HG02642 (cell line): ENCODE data around the gene TEKT3.

Source experiments
- ATAC-seq: cut with Tn5 transposase; IDR thresholded peaks from one replicate; pipeline ENCODE4 v1.9.1; 2021; ENCODE audit warnings: mild to moderate bottlenecking; ENCODE audit not compliant: unreplicated experiment, poor library complexity

Gene TEKT3

DNA sequence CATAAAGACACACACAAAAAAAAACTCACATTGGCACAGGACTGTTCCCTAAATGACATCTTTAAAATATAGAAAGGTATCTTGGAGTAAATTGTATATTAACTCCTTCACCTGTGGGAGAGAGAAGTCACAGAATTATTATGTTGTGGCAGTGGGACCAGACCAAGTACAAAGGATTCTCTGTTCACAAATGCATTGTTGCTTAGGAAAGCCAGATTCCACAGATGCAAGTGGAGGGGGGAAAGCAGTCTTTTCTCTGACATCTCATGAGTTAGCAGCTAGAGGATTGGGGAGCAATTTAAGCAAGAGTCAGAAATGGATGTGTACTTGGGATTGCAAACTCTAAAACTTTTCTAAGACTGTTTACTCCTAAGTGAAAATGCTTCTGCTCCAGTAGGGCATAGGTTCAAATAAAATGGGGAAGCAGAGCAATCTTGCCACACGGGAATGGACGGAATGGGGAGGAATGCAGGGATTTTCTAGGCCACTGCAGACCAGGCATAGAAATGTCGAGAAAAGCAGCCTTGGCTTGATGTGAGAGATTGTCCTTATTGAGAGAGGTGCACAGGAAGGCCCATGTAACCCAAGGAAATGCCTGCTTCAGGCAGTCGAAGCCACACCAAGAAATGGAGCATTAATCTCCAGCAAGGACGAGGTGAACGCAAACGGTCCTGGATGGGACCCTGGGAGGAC, 72.2 kb downstream of the TEKT3 start:
- no peak for ATAC-seq

DNA sequence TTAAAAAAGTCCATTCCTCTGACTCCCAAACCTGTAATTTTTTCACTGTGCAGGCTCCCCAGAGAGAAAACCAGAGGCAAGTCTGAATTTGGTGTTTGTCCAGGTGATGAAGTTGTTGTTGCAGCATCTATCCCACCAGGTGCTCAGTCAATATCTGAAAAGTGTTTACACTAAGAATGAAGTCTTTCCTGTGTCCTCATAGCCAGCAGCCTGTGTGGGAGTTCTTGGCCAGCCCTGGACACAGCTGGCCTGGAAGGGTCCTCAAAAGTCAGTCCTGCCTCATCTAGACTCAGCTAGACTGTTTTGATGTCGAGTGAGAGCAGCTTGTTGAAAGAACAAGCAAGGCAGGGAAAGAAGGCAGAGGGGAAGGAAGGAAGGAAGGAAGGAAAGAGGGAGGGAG, 72.9 kb downstream of the TEKT3 start:
- no peak for ATAC-seq

- no peak for ATAC-seq
Observed at GRCh38 chr17:15267996-15268395, 73.4 kb downstream of the TEKT3 start.

GRCh38 chr17:15266325-15267125, 74.9 kb downstream of the TEKT3 start:
- no peak for ATAC-seq

GRCh38 chr17:15265131-15265530, 76.3 kb downstream of the TEKT3 start, which contains the start of gene PMP22:
Gene PMP22, minus strand, starts transcription at chr17:15265326. Its CDS starts 4,599 bp downstream, at chr17:15260727.
- ATAC-seq: no peak

DNA sequence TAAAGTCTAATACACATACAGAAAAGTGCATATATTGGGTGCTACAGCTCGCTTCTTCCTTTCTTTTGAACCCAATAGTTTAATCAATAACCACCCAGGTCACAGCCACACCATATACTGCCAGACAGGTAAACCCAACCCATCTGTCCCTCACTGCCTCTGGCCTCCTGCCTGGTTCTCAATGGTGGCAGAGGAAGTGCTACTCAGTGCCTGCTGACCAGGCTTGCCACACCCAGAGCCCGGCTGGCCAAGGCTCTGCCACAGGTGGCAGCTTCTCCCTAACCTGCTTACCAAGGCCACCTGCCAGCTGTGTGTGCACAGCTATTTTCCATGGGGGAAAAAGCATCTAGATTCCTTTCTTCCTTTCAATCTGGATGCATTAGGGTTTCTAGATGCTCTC, 76.9 kb downstream of the TEKT3 start:
- no peak for ATAC-seq

DNA sequence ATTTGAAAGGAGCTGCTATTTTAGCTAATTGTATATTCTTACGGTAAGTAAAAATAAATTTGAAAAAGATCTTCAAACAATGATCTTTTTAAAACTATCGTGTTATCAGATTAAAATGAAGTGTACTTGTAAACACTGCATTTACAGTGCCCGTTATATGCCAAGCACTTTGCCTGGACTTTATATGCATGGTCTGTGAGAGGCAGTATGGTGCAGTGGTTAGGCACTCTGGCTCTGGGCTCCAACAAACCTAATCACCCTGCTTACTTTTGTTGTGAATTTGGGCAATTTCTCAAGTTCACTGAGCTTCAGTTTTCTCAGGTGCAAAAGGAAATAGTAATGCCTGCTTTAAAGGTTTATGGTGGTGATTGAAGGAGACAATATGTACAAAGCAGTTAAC, 77.7 kb downstream of the TEKT3 start:
- no peak for ATAC-seq

- no peak for ATAC-seq
Observed at GRCh38 chr17:15263206-15263579, 78.2 kb downstream of the TEKT3 start.

DNA sequence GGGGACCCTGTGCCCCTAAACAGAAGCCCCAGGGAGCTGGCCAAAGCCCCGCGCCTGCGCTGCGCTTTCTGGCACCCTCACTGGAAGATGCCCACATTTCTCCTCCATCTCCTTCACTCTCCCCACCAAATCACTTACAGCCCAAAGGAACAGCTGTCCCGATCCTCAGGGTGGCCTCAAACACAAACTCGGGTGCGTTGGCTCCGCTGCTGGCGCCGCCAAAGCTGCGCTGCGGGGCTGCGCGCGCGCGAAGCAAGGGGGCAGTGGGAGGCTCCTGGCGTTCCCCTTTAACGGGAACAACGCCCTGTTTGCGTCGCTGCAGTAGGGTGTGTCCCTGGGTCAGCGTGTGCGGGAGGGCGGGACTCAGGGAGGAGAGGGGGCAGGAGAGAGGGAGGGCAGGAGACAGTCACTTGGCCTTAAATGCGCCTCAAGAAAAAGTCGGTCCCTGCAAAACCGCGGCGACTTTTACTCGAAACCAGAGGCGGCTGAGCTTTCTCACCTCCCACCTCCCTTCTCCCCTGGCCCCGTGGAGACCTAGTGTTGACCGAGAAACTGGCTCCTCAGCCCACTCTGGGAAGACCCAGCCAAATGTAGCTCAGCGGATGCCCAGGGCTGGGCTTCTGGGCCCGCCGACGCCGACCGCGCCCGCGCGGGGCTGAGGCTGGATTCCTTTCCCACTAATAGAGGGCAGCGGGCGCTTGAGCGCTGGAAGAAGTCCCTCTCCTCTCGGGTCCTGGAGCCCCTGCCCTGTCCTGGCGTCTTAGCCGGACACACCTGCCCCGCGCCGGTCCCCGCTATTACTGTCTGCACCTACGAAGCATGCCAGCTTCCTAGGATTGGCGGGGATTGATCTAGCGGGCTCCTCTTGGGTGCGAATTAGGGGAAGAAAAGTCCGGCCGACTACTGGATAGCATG, 78.8 kb downstream of the TEKT3 start:
- ATAC-seq: no peak

GRCh38 chr17:15261802-15262290, 79.6 kb downstream of the TEKT3 start:
- no peak for ATAC-seq

GRCh38 chr17:15261258-15261801, 80.1 kb downstream of the TEKT3 start:
- ATAC-seq: no peak

- peak; percentile 67 for ATAC-seq
Observed at GRCh38 chr17:15260376-15261257, 80.8 kb downstream of the TEKT3 start.

DNA sequence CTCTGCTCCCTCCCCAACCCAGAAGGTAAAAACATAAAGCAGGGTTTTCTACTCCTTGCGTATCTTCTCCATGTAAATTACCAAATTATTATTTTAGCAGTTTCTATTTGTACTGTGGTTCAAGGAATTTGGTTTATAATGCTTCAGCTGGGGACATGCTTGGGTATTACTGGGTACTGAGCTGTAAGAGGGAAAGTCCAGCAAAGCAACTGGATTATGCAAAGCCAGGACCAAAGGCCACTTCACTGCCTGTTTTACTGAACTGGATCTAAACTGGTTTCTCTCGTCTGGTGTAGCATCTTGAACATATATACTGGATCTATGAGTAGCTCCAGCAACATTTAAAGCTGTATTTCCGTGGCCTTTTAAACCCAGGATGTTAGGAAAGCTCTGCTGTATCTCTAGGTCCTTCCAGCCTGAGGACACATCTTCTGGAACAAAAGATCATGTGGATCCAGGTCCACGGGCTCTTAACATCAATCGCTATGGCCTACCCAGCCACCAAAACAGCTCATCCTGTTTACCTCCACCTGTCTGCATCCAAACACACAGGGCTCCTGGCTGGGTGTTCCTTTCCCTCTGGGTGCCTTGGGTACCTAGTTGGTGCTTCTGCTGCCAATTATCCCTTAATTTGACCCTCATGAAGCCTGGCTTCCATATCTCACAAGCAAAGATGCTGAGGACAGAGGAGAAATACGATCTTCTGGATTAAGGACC, 83.4 kb downstream of the TEKT3 start:
- no peak for ATAC-seq

DNA sequence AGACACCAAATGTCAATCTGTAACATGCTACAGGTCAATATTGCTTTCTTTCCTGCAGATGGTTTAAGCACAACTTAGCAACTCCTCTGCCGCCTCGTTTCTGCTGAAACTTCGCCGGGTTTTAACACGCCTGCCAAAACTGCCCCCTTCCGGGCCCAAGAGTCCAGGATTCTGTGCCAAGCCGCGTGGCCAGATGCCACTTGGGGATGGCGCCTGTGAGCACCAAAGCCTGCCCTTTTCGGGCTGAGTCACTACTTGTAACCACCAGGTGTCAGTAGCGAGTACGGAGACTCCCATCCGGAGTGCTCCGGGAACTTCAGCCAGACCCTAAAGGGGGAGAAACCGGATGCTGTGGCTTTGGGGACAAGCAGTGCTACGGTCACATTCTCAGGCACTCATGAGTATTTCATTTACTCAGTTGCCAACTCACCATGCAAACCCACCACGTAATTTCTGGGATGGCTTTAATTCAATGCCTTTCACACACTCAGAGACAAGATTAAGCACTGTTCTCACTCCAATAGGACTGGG, 84.1 kb downstream of the TEKT3 start:
- ATAC-seq: no peak

DNA sequence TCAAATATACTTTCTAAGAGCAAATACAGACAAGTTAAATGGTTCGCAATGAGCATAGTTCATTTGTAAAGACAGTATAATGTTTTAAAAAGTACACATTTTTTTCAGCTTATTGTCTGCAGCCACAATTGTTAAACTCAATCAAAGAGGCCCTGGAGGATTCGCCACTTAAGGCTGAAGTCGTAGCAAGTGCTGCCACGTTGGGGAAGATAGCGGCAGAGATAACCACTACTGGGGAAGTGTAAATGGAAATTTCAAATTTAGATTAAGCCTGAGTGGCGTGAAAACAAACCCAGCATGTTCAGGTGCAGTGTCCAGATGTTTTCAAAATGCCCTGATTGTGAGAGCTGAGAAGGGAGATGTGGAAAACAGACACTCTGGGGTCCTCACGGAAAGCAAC, 84.7 kb downstream of the TEKT3 start:
- no peak for ATAC-seq

GRCh38 chr17:15255713-15256454, 85.5 kb downstream of the TEKT3 start:
- no peak for ATAC-seq
